ENCODE results near the gene JPH4.

- TF ChIP-seq YY1 (IDR thresholded peaks at IDR 0.05; ENCODE audit: extremely low read depth, insufficient replicate concordance, low read depth, low read length), result no peak
- TF ChIP-seq EZH2phosphoT487 (IDR thresholded peaks at IDR 0.05; ENCODE audit: borderline replicate concordance), result no peak
Measured at GRCh38 chr14:23520899-23521533, 57.6 kb downstream of the JPH4 start.
